Transverse colon (tissue), 3 donors: Measurements from ENCODE around the gene DLL1.

ENCODE experiments used
- CTCF ChIP-seq, 5 experiments: fragments of 200-600 bp in 3 of 5; fragments of 450-650 bp in 2 of 5; sonication (generic) in 3 of 5; IDR thresholded peaks; 1 replicate in 2 of 5; 2 replicates in 3 of 5; pipeline ENCODE4 v1.5.1; 2016 to 2017; ENCODE audit warnings: antibody characterized with exemption in 5 of 5, inconsistent platforms in 3 of 5, mild to moderate bottlenecking in 2 of 5, moderate library complexity in 1 of 5
- POLR2A ChIP-seq: fragments of 450-650 bp; IDR thresholded peaks from one replicate; pipeline ENCODE4 v1.6.1; 2016; ENCODE audit warnings: antibody characterized with exemption, mild to moderate bottlenecking, moderate library complexity

GRCh38 chr6:170296746-170297575 is 6.1 kb upstream of the DLL1 start:
- TF ChIP-seq CTCF (IDR thresholded peaks at IDR 0.05) (no peak), POLR2A (no peak)
